GM12878 (cell line): ENCODE data around the gene DDX42.

Source experiments
- ATF7 ChIP-seq: fragments of 450-650 bp; IDR thresholded peaks from 2 replicates; pipeline ENCODE4 v1.6.1; 2016; ENCODE audit warnings: low read depth, mild to moderate bottlenecking
- CTCF ChIP-seq, 3 experiments: IDR thresholded peaks in 2 of 3; conservative IDR thresholded peaks in 1 of 3; 2 replicates each; pipeline ENCODE4 v1.5.1; 2011; ENCODE audit warnings: low read depth in 3 of 3, low read length in 3 of 3, mild to moderate bottlenecking in 3 of 3, control low read depth in 2 of 3, moderate library complexity in 2 of 3, inconsistent platforms in 1 of 3, mixed read lengths in 1 of 3; ENCODE audit not compliant: control insufficient read depth in 2 of 3, insufficient read depth in 1 of 3; ENCODE audit errors: extremely low read depth in 1 of 3
- NFYB ChIP-seq: IDR thresholded peaks from 2 replicates; pipeline ENCODE4 v1.6.1; 2011; ENCODE audit warnings: low read depth, mild to moderate bottlenecking, low read length, improper control_type of control experiment, moderate library complexity; ENCODE audit not compliant: insufficient read depth
- POLR2A ChIP-seq: IDR thresholded peaks from 2 replicates; pipeline ENCODE4 v1.6.1; 2011; ENCODE audit warnings: low read depth, mild to moderate bottlenecking, low read length
- RELA ChIP-seq: fragments of 450-650 bp; IDR thresholded peaks from 2 replicates; pipeline ENCODE4 v1.8.0; 2014; ENCODE audit warnings: borderline replicate concordance; ENCODE audit not compliant: partially characterized antibody
- USF2 ChIP-seq: IDR thresholded peaks from 2 replicates; pipeline ENCODE4 v1.6.1; 2011; ENCODE audit warnings: low read depth, low read length, improper control_type of control experiment, borderline replicate concordance

- TF ChIP-seq POLR2A (no peak; the same call in 1 of the 2 replicates), CTCF (IDR thresholded peaks at IDR 0.05 in 2 of 3, conservative IDR thresholded peaks at IDR 0.05 in 1 of 3; ENCODE audit: control insufficient read depth in 2 of 3, extremely low read depth in 1 of 3, insufficient read depth in 1 of 3, low read depth in 3 of 3, low read length in 3 of 3) (peak; percentile 62 to 78 (median 66)), NFYB (no peak), RELA (no peak), ATF7 (no peak), USF2 (no peak)
Observed at GRCh38 chr17:63834431-63835166, 60.6 kb downstream of the DDX42 start.
